SK-N-SH (cell line): Measurements from ENCODE around the gene TMEM39B. TPM values are rescaled to one million over a fixed set of nuclear protein-coding genes. Genes with fewer than 3 reads are reported as not detected.
"Not testable (repeated sequence)": the region's sequence is repeated elsewhere in the genome, so short reads cannot be mapped to it uniquely, and the experiment has no call there.

Experiments used
- CTCF ChIA-PET: fragments of 300-600, 350-600 bp; formaldehyde crosslinking; extraction: SDS; loops from one replicate; lab custom pipeline; 2021; lab: Yijun Ruan, JAX
- POLR2A ChIA-PET: fragments of 350-600 bp; sonication (Branson Sonifier 250); formaldehyde crosslinking; extraction: SDS; loops from one replicate; lab custom pipeline; 2020; ENCODE audit warnings: antibody characterized with exemption, inconsistent platforms; lab: Yijun Ruan, JAX
- DNase-seq: peaks from one replicate; pipeline ENCODE4 v3.0.0; 2012
- H2AFZ ChIP-seq: fragments of 200-600 bp; sonication (generic); 2 replicates; pipeline ENCODE4 v1.8.1; 2016; ENCODE audit warnings: antibody characterized with exemption, mild to moderate bottlenecking, low read depth
- H3F3A ChIP-seq: fragments of 200-600 bp; sonication (generic); replicated peaks from 2 replicates; pipeline ENCODE3; 2016; ENCODE audit warnings: antibody characterized with exemption, mild to moderate bottlenecking; ENCODE audit not compliant: insufficient read depth
- H3K27ac ChIP-seq, 2 experiments: fragments of 200-500 bp in 1 of 2; fragments of 200-600 bp in 1 of 2; sonication (Bioruptor generic) in 1 of 2; sonication (generic), shearing (Covaris generic) in 1 of 2; 2 replicates each; pipeline versions ENCODE4 v1.5.1 to v1.6.1; 2014 to 2016; ENCODE audit warnings: low read depth in 2 of 2, inconsistent platforms in 1 of 2, low read length in 1 of 2, mild to moderate bottlenecking in 1 of 2, mixed read lengths in 1 of 2
- H3K27me3 ChIP-seq: fragments of 200-600 bp; sonication (generic), shearing (Covaris generic); 2 replicates; pipeline ENCODE4 v1.6.1; 2016; ENCODE audit warnings: mixed run types; ENCODE audit not compliant: insufficient read depth
- H3K36me3 ChIP-seq, 2 experiments: fragments of 200-500 bp in 1 of 2; fragments of 200-600 bp in 1 of 2; sonication (Bioruptor generic) in 1 of 2; sonication (generic) in 1 of 2; replicated peaks in 1 of 2; 2 replicates each; pipeline versions ENCODE3 to v1.5.1; 2014 to 2016; ENCODE audit warnings: low read length in 1 of 2, mild to moderate bottlenecking in 1 of 2; ENCODE audit not compliant: insufficient read depth in 2 of 2, control insufficient read depth in 1 of 2
- H3K4me1 ChIP-seq, 2 experiments: fragments of 200-500 bp in 1 of 2; fragments of 200-600 bp in 1 of 2; sonication (Bioruptor generic) in 1 of 2; sonication (generic), shearing (Covaris generic) in 1 of 2; 2 replicates each; pipeline versions ENCODE4 v1.5.1 to v1.6.1; 2014 to 2016; ENCODE audit warnings: low read depth in 1 of 2, low read length in 1 of 2, mixed run types in 1 of 2; ENCODE audit not compliant: insufficient read depth in 2 of 2, control insufficient read depth in 1 of 2
- H3K4me2 ChIP-seq: fragments of 200-600 bp; sonication (generic), shearing (Covaris generic); 2 replicates; pipeline ENCODE4 v1.6.1; 2017; ENCODE audit warnings: mixed run types
- H3K4me3 ChIP-seq, 2 experiments: fragments of 200-500 bp in 1 of 2; fragments of 200-600 bp in 1 of 2; sonication (Bioruptor generic) in 1 of 2; sonication (generic), shearing (Covaris generic) in 1 of 2; 2 replicates each; pipeline versions ENCODE4 v1.5.1 to v1.8.1; 2014 to 2016; ENCODE audit warnings: low read depth in 2 of 2, inconsistent platforms in 1 of 2, low read length in 1 of 2, mild to moderate bottlenecking in 1 of 2, mixed read lengths in 1 of 2, moderate library complexity in 1 of 2
- H3K79me2 ChIP-seq: fragments of 200-600 bp; sonication (generic); 2 replicates; pipeline ENCODE4 v1.8.1; 2017; ENCODE audit warnings: mild to moderate bottlenecking; ENCODE audit not compliant: insufficient read depth
- H3K9ac ChIP-seq: fragments of 200-600 bp; sonication (generic); 2 replicates; pipeline ENCODE4 v1.6.1; 2017; ENCODE audit warnings: mixed run types
- H3K9me2 ChIP-seq: fragments of 200-600 bp; sonication (generic); 2 replicates; pipeline ENCODE4 v1.6.1; 2017; ENCODE audit warnings: mixed run types
- H3K9me3 ChIP-seq: fragments of 200-600 bp; sonication (generic); 2 replicates; pipeline ENCODE4 v1.6.1; 2017; ENCODE audit warnings: mixed run types, mild to moderate bottlenecking, moderate library complexity
- H4K20me1 ChIP-seq: fragments of 200-600 bp; sonication (generic); 2 replicates; pipeline ENCODE4 v1.6.1; 2017; ENCODE audit warnings: mild to moderate bottlenecking, mixed run types; ENCODE audit not compliant: insufficient read depth
- CHD2 ChIP-seq: fragments of 150-350 bp; IDR thresholded peaks from 2 replicates; pipeline ENCODE4 v1.6.1; 2018; ENCODE audit warnings: low read length; ENCODE audit not compliant: partially characterized antibody
- EP300 ChIP-seq, 2 experiments: IDR thresholded peaks; 2 replicates each; pipeline versions ENCODE4 v1.4.0 to v1.6.1; 2012; ENCODE audit warnings: borderline replicate concordance in 1 of 2, low read depth in 1 of 2, low read length in 1 of 2
- EZH2phosphoT487 ChIP-seq: fragments of 200-600 bp; sonication (generic); IDR thresholded peaks from 2 replicates; pipeline ENCODE4 v1.6.1; 2017; ENCODE audit warnings: low read depth, mixed run types, mild to moderate bottlenecking, antibody characterized with exemption, moderate library complexity, borderline replicate concordance
- FOSL2 ChIP-seq: IDR thresholded peaks from 2 replicates; pipeline ENCODE4 v1.4.0; 2012; ENCODE audit warnings: low read depth, mild to moderate bottlenecking, moderate library complexity, borderline replicate concordance
- GABPA ChIP-seq: IDR thresholded peaks from 2 replicates; pipeline ENCODE4 v1.4.0; 2012; ENCODE audit warnings: low read depth, mild to moderate bottlenecking
- GATA2 ChIP-seq: sonication (generic); formaldehyde crosslinking; IDR thresholded peaks from 2 replicates; pipeline ENCODE4 v1.5.0; 2020; ENCODE audit warnings: mild to moderate bottlenecking, missing genetic modification reagents
- MEF2A ChIP-seq: IDR thresholded peaks from 2 replicates; pipeline ENCODE4 v1.4.0; 2012; ENCODE audit warnings: low read depth, borderline replicate concordance
- MXI1 ChIP-seq: IDR thresholded peaks from 2 replicates; pipeline ENCODE4 v1.6.1; 2012; ENCODE audit warnings: mild to moderate bottlenecking, low read depth, low read length, improper control_type of control experiment
- POLR2AphosphoS5 ChIP-seq: IDR thresholded peaks from 2 replicates; pipeline ENCODE4 v1.6.1; 2012; ENCODE audit warnings: low read depth, low read length
- RCOR1 ChIP-seq: fragments of 150-350 bp; IDR thresholded peaks from 2 replicates; pipeline ENCODE4 v1.6.1; 2017; ENCODE audit warnings: antibody characterized with exemption, low read length
- SIN3A ChIP-seq: IDR thresholded peaks from 2 replicates; pipeline ENCODE4 v1.6.1; 2012; ENCODE audit warnings: low read depth, mild to moderate bottlenecking, low read length, moderate library complexity, borderline replicate concordance
- SMC3 ChIP-seq: IDR thresholded peaks from 2 replicates; pipeline ENCODE4 v1.6.1; 2012; ENCODE audit warnings: low read depth, low read length, improper control_type of control experiment
- TAF1 ChIP-seq: IDR thresholded peaks from 2 replicates; pipeline ENCODE4 v1.6.1; 2012; ENCODE audit warnings: low read depth, mild to moderate bottlenecking, low read length, moderate library complexity, borderline replicate concordance
- YY1 ChIP-seq: IDR thresholded peaks from 2 replicates; pipeline ENCODE4 v1.4.0; 2012; ENCODE audit warnings: low read depth, mild to moderate bottlenecking
- WGBS: methylation state at CpG from one replicate; pipeline ENCODE4 v1.1.6; 2017; ENCODE audit warnings: low lambda C conversion rate; 5-methylcytosine and 5-hydroxymethylcytosine counted together
- polyA plus RNA-seq, 3 experiments: library from polyadenylated mRNA; depleted of rRNA; stranded (reverse); fragments of >200 nt; gene quantifications; 2 replicates each; pipeline ENCODE4 v1.2.3, GENCODE V29; 2012
- TF ChIP-seq, protein P1 (sequence below): IDR thresholded peaks from 2 replicates; pipeline ENCODE4 v1.4.0; 2012; ENCODE audit warnings: low read depth, borderline replicate concordance
- TF ChIP-seq, protein P2 (sequence below): IDR thresholded peaks from 2 replicates; pipeline ENCODE4 v1.6.1; 2012; ENCODE audit warnings: mild to moderate bottlenecking, low read depth, low read length, moderate library complexity
- TF ChIP-seq, protein P3 (sequence below): fragments of 150-350 bp; IDR thresholded peaks from 2 replicates; pipeline ENCODE4 v1.6.1; 2016; ENCODE audit warnings: mild to moderate bottlenecking, low read depth, low read length

Gene TMEM39B
- polyA plus RNA-seq, 1 of the 3 experiments (the other 2 are of a cell fraction) = 25.1 TPM

DNA sequence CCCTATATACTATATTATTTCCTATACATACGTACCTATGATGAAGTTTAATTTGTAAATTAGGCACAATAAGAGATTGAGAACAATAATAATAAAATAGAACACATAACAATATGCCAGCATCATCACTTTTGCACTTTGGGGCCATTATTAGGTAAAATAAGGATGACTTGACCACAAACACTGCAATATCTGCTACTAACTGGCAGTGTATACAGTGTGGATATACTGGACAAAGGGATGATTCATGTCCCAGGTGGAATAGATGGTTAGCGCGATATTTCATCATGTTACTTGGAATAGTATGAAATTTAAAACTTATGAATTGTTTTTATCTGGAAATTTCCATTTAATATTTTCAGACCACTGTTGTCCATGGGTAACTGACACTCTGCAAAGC, 71.3 kb downstream of the TMEM39B start:
- Histone ChIP-seq H3K27ac (no peak overlapping the region), H3K9me2 (peaks cover 5% of the 10 kb centered on the region; the same call in 1 of the 2 replicates), H3K4me3 (no peak overlapping the region), H3K4me1 (peaks cover 0 to 8% of the 10 kb centered on the region in 2 experiments; a peak in 1 of 4 replicates), H3K9ac (no peak overlapping the region), H3K4me2 (no peak overlapping the region), H3K79me2 (peaks cover 98% of the 10 kb centered on the region), H2AFZ (no peak overlapping the region), H3K9me3 (no peaks in the 10 kb centered on the region), H3F3A (peaks cover 14% of the 10 kb centered on the region), H4K20me1 (peaks cover 45% of the 10 kb centered on the region), H3K36me3 (peaks cover 0 to 33% of the 10 kb centered on the region in 2 experiments), H3K27me3 (no peaks in the 10 kb centered on the region)
- no peak for TF ChIP-seq RCOR1
- no peak for TF ChIP-seq CHD2
- no peak for TF ChIP-seq MXI1
- no peak for TF ChIP-seq SMC3
- TF ChIP-seq EP300 (IDR thresholded peaks at IDR 0.05; ENCODE audit: borderline replicate concordance in 1 of 2, low read depth in 1 of 2, low read length in 1 of 2) = no peak
- TF ChIP-seq SIN3A = no peak
- TF ChIP-seq, protein P1, sequence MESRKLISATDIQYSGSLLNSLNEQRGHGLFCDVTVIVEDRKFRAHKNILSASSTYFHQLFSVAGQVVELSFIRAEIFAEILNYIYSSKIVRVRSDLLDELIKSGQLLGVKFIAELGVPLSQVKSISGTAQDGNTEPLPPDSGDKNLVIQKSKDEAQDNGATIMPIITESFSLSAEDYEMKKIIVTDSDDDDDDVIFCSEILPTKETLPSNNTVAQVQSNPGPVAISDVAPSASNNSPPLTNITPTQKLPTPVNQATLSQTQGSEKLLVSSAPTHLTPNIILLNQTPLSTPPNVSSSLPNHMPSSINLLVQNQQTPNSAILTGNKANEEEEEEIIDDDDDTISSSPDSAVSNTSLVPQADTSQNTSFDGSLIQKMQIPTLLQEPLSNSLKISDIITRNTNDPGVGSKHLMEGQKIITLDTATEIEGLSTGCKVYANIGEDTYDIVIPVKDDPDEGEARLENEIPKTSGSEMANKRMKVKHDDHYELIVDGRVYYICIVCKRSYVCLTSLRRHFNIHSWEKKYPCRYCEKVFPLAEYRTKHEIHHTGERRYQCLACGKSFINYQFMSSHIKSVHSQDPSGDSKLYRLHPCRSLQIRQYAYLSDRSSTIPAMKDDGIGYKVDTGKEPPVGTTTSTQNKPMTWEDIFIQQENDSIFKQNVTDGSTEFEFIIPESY = no peak
- no peak for TF ChIP-seq EZH2phosphoT487
- TF ChIP-seq TAF1 = no peak
- TF ChIP-seq POLR2AphosphoS5 = no peak
- no peak for TF ChIP-seq GATA2 (CRISPR knock-in tag)
- no peak for TF ChIP-seq GABPA
- TF ChIP-seq, protein P2, sequence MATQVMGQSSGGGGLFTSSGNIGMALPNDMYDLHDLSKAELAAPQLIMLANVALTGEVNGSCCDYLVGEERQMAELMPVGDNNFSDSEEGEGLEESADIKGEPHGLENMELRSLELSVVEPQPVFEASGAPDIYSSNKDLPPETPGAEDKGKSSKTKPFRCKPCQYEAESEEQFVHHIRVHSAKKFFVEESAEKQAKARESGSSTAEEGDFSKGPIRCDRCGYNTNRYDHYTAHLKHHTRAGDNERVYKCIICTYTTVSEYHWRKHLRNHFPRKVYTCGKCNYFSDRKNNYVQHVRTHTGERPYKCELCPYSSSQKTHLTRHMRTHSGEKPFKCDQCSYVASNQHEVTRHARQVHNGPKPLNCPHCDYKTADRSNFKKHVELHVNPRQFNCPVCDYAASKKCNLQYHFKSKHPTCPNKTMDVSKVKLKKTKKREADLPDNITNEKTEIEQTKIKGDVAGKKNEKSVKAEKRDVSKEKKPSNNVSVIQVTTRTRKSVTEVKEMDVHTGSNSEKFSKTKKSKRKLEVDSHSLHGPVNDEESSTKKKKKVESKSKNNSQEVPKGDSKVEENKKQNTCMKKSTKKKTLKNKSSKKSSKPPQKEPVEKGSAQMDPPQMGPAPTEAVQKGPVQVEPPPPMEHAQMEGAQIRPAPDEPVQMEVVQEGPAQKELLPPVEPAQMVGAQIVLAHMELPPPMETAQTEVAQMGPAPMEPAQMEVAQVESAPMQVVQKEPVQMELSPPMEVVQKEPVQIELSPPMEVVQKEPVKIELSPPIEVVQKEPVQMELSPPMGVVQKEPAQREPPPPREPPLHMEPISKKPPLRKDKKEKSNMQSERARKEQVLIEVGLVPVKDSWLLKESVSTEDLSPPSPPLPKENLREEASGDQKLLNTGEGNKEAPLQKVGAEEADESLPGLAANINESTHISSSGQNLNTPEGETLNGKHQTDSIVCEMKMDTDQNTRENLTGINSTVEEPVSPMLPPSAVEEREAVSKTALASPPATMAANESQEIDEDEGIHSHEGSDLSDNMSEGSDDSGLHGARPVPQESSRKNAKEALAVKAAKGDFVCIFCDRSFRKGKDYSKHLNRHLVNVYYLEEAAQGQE = no peak
- no peak for TF ChIP-seq MEF2A
- TF ChIP-seq, protein P3, sequence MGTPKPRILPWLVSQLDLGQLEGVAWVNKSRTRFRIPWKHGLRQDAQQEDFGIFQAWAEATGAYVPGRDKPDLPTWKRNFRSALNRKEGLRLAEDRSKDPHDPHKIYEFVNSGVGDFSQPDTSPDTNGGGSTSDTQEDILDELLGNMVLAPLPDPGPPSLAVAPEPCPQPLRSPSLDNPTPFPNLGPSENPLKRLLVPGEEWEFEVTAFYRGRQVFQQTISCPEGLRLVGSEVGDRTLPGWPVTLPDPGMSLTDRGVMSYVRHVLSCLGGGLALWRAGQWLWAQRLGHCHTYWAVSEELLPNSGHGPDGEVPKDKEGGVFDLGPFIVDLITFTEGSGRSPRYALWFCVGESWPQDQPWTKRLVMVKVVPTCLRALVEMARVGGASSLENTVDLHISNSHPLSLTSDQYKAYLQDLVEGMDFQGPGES = no peak
- no peak for TF ChIP-seq FOSL2
- TF ChIP-seq YY1 = no peak
- DNase-seq = no peak
- CTCF ChIA-PET = no interaction called here
- WGBS = 96% methylated on average over 3 of the region's 3 CpGs
- POLR2A ChIA-PET = no interaction called here

DNA sequence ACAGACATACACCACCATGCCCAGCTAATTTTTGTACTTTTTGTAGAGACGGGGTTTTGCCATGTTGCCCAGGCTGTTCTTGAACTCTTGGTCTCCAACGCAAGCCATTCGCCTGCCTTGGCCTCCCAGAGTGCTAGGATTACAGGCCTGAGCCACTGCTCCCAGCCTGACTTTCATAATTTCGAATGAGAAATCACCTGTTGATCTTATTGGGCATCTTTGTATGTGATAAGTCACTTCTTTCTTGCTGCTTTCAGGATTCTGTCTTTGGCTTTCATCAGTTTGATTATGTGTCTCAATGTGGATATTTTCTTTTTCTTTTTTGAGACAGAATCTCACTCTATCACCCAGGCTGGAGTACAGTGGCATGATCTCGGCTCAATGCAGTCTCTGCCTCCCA, 75.1 kb downstream of the TMEM39B start:
- peaks cover 0 to 17% of the 10 kb centered on the region in 2 experiments; a peak in 2 of 4 replicates for H3K4me1 ChIP-seq
- DNase-seq, H3K27me3 ChIP-seq, POLR2A ChIA-PET, H3K9me3 ChIP-seq, H3K4me3 ChIP-seq, H3K9me2 ChIP-seq, H3K27ac ChIP-seq, H3K4me2 ChIP-seq, H3K9ac ChIP-seq, CTCF ChIA-PET, H2AFZ ChIP-seq: not testable (repeated sequence)
- peaks cover 0 to 37% of the 10 kb centered on the region in 2 experiments for H3K36me3 ChIP-seq
- peaks cover 37% of the 10 kb centered on the region for H3F3A ChIP-seq
- H4K20me1 ChIP-seq = peaks cover 40% of the 10 kb centered on the region
- 98% methylated on average over 5 of the region's 5 CpGs for WGBS
- peaks cover 97% of the 10 kb centered on the region for H3K79me2 ChIP-seq
